ENCODE measurements around the gene CCDC148. TPM values are rescaled to one million over a fixed set of nuclear protein-coding genes. Genes with fewer than 3 reads are reported as not detected.

The CCDC148 gene
- total RNA-seq, 1 donor from 2014 or later, result 2.2 TPM

GRCh38 chr2:158410132-158410531, 46.4 kb downstream of the CCDC148 start:
- no peak overlapping the region for H3K27ac Mint-ChIP-seq (ENCODE audit: unreplicated experiment)

GRCh38 chr2:158407031-158407430, 49.5 kb downstream of the CCDC148 start:
- no peaks in the 10 kb centered on the region for H3K4me1 Mint-ChIP-seq (ENCODE audit: unreplicated experiment)
- H3K4me3 Mint-ChIP-seq (ENCODE audit: unreplicated experiment), result no peak overlapping the region
- H3K9me3 Mint-ChIP-seq (ENCODE audit: unreplicated experiment), result no peaks in the 10 kb centered on the region
- no peaks in the 10 kb centered on the region for H3K27me3 Mint-ChIP-seq (ENCODE audit: unreplicated experiment)
- no peak for DNase-seq (ENCODE audit: low spot score)
- no peak overlapping the region for H3K27ac Mint-ChIP-seq (ENCODE audit: unreplicated experiment)
- TF ChIP-seq, protein P1, sequence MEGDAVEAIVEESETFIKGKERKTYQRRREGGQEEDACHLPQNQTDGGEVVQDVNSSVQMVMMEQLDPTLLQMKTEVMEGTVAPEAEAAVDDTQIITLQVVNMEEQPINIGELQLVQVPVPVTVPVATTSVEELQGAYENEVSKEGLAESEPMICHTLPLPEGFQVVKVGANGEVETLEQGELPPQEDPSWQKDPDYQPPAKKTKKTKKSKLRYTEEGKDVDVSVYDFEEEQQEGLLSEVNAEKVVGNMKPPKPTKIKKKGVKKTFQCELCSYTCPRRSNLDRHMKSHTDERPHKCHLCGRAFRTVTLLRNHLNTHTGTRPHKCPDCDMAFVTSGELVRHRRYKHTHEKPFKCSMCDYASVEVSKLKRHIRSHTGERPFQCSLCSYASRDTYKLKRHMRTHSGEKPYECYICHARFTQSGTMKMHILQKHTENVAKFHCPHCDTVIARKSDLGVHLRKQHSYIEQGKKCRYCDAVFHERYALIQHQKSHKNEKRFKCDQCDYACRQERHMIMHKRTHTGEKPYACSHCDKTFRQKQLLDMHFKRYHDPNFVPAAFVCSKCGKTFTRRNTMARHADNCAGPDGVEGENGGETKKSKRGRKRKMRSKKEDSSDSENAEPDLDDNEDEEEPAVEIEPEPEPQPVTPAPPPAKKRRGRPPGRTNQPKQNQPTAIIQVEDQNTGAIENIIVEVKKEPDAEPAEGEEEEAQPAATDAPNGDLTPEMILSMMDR (IDR thresholded peaks at IDR 0.05; ENCODE audit: unreplicated experiment), result no peak
- H3K36me3 Mint-ChIP-seq (ENCODE audit: low read depth, unreplicated experiment), result no peaks in the 10 kb centered on the region

More at GRCh38 chr2:158410132-158410531, 46.4 kb downstream of the CCDC148 start:
- no peak for DNase-seq (ENCODE audit: low spot score)
- TF ChIP-seq, protein P1 (IDR thresholded peaks at IDR 0.05; ENCODE audit: unreplicated experiment), result no peak
- no peaks in the 10 kb centered on the region for H3K4me1 Mint-ChIP-seq (ENCODE audit: unreplicated experiment)
- H3K27me3 Mint-ChIP-seq (ENCODE audit: unreplicated experiment), result no peaks in the 10 kb centered on the region
- H3K36me3 Mint-ChIP-seq (ENCODE audit: low read depth, unreplicated experiment), result peaks cover 2% of the 10 kb centered on the region
- no peak overlapping the region for H3K4me3 Mint-ChIP-seq (ENCODE audit: unreplicated experiment)
- no peaks in the 10 kb centered on the region for H3K9me3 Mint-ChIP-seq (ENCODE audit: unreplicated experiment)

GRCh38 chr2:158405341-158405740, 51.2 kb downstream of the CCDC148 start:
- Mint-ChIP-seq H3K4me1 (ENCODE audit: unreplicated experiment) (no peaks in the 10 kb centered on the region), H3K4me3 (ENCODE audit: unreplicated experiment) (no peak overlapping the region), H3K27me3 (ENCODE audit: unreplicated experiment) (no peaks in the 10 kb centered on the region), H3K36me3 (ENCODE audit: low read depth, unreplicated experiment) (no peaks in the 10 kb centered on the region), H3K27ac (ENCODE audit: unreplicated experiment) (no peak overlapping the region), H3K9me3 (ENCODE audit: unreplicated experiment) (no peaks in the 10 kb centered on the region)
- TF ChIP-seq, protein P1 (IDR thresholded peaks at IDR 0.05; ENCODE audit: unreplicated experiment), result no peak
- DNase-seq (ENCODE audit: low spot score), result no peak

DNA sequence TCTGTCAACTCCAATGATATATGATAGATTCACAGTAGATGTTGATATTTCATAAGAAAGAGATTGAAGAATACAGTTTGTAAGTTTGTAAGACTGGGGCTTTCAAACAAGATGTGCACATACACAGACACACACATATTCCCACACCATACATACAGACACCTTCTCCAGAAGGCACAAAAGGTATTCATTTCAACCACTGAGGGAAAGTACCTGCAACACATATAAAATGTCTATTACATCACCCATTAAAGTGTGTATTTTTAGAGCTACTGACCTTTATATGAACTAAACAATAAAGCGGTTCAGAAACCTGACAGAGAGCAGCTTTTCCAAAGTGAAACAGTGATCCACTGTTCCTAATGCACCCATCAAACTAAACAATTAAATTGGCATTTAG, 53.3 kb downstream of the CCDC148 start:
- no peak overlapping the region for H3K27ac Mint-ChIP-seq (ENCODE audit: unreplicated experiment)
- H3K36me3 Mint-ChIP-seq (ENCODE audit: low read depth, unreplicated experiment), result no peaks in the 10 kb centered on the region
- no peaks in the 10 kb centered on the region for H3K27me3 Mint-ChIP-seq (ENCODE audit: unreplicated experiment)
- no peaks in the 10 kb centered on the region for H3K4me1 Mint-ChIP-seq (ENCODE audit: unreplicated experiment)
- TF ChIP-seq, protein P1 (IDR thresholded peaks at IDR 0.05; ENCODE audit: unreplicated experiment), result no peak
- DNase-seq (ENCODE audit: low spot score), result no peak
- H3K9me3 Mint-ChIP-seq (ENCODE audit: unreplicated experiment), result peaks cover 5% of the 10 kb centered on the region
- H3K4me3 Mint-ChIP-seq (ENCODE audit: unreplicated experiment), result no peak overlapping the region

- TF ChIP-seq, protein P1 (IDR thresholded peaks at IDR 0.05; ENCODE audit: unreplicated experiment), result no peak
- peaks cover 5% of the 10 kb centered on the region for H3K9me3 Mint-ChIP-seq (ENCODE audit: unreplicated experiment)
- H3K27ac Mint-ChIP-seq (ENCODE audit: unreplicated experiment), result no peak overlapping the region
- no peaks in the 10 kb centered on the region for H3K4me1 Mint-ChIP-seq (ENCODE audit: unreplicated experiment)
- H3K36me3 Mint-ChIP-seq (ENCODE audit: low read depth, unreplicated experiment), result no peaks in the 10 kb centered on the region
- H3K27me3 Mint-ChIP-seq (ENCODE audit: unreplicated experiment), result no peaks in the 10 kb centered on the region
- H3K4me3 Mint-ChIP-seq (ENCODE audit: unreplicated experiment), result no peak overlapping the region
- no peak for DNase-seq (ENCODE audit: low spot score)
Observed at GRCh38 chr2:158402665-158403064, 53.9 kb downstream of the CCDC148 start.

Measured in endothelial cell (in vitro differentiated cells).